ENCODE results near the gene KRTAP4-12.

GRCh38 chr17:41082626-41083025 is 41.4 kb downstream of the KRTAP4-12 start:
- TF ChIP-seq CTCF (IDR thresholded peaks at IDR 0.05; ENCODE audit: low read length) (no peak), EZH2 (IDR thresholded peaks at IDR 0.05; ENCODE audit: borderline replicate concordance, low read length) (no peak)

Data from OCI-LY1 (cell line).